Upper lobe of left lung (tissue), 4 donors: ENCODE data around the gene DIDO1.

Source experiments
- POLR2A ChIP-seq, 4 donors: fragments of 450-650 bp; IDR thresholded peaks; one replicate each; pipeline ENCODE4 v1.5.1; 2016 to 2017; ENCODE audit warnings: antibody characterized with exemption in 4 of 4, mild to moderate bottlenecking in 2 of 4
- POLR2AphosphoS5 ChIP-seq, 2 donors: sonication (generic); formaldehyde crosslinking; IDR thresholded peaks; one replicate each; pipeline ENCODE4 v1.5.1; 2017; ENCODE audit warnings: antibody characterized with exemption in 2 of 2

GRCh38 chr20:62965363-62965771 is 39.1 kb upstream of the DIDO1 start:
- TF ChIP-seq POLR2AphosphoS5 (IDR thresholded peaks at IDR 0.05): no peak
- TF ChIP-seq POLR2A (IDR thresholded peaks at IDR 0.05): no peak
